GM12878 (cell line): ENCODE measurements around the gene TRPM3. TPM values are rescaled to one million over a fixed set of nuclear protein-coding genes. Genes with fewer than 3 reads are reported as not detected.

Experiments used
- ATAC-seq: fragments of 200-7000 bp; cut with Tn5 transposase; 3 replicates; pipeline ENCODE4 v1.9.1; 2020; ENCODE audit warnings: mild to moderate bottlenecking, moderate library complexity
- BruUV-seq: library from RNA; stranded (reverse); fragments of 400-500 nt; replicated peaks from 2 replicates; lab custom pipeline; 2021; lab: Mats Ljungman, UMichigan
- CTCF ChIA-PET: fragments of 300-600 bp; sonication (Branson Sonifier 250); formaldehyde crosslinking; extraction: SDS; loops from one replicate; lab custom pipeline; 2021; ENCODE audit warnings: inconsistent platforms; lab: Yijun Ruan, JAX
- POLR2A ChIA-PET: fragments of 350-600 bp; formaldehyde crosslinking; extraction: SDS; loops from one replicate; lab custom pipeline; 2021; ENCODE audit warnings: inconsistent platforms; lab: Charles Lee
- RAD21 ChIA-PET: fragments of 300-600 bp; sonication (Branson Sonifier 250); formaldehyde crosslinking; loops from one replicate; lab custom pipeline; 2023; ENCODE audit warnings: antibody characterized with exemption; ENCODE audit not compliant: unreplicated experiment; lab: Charles Lee
- SMC1A ChIA-PET: fragments of 300-600 bp; sonication (Branson Sonifier 250); formaldehyde crosslinking; loops from one replicate; lab custom pipeline; 2023; ENCODE audit not compliant: unreplicated experiment, uncharacterized antibody; lab: Charles Lee
- DNase-seq: peaks from one replicate; pipeline ENCODE4 v3.0.0-alpha.2; 2011; ENCODE audit warnings: low read depth, low spot score
- FAIRE-seq: peaks from 3 replicates; lab custom pipeline; 2011; peaks lifted over from hg19 to GRCh38; lab: Jason Lieb, UNC
- H2AFZ ChIP-seq: 2 replicates; pipeline ENCODE4 v1.6.0; 2011; ENCODE audit warnings: low read depth, low read length, control low read depth; ENCODE audit not compliant: control insufficient read depth
- H3K27ac ChIP-seq: 2 replicates; pipeline ENCODE4 v1.5.1; 2011; ENCODE audit warnings: control low read depth; ENCODE audit not compliant: control insufficient read depth, insufficient read depth
- H3K27me3 ChIP-seq, 2 experiments: replicated peaks in 1 of 2; 2 replicates each; pipeline versions ENCODE4 v1.6.0 to v1.6.1; 2011; ENCODE audit warnings: low read length in 1 of 2; ENCODE audit not compliant: control insufficient read depth in 2 of 2, insufficient read depth in 2 of 2
- H3K36me3 ChIP-seq, 2 experiments: 2 replicates each; pipeline ENCODE4 v1.5.1; 2011; ENCODE audit warnings: low read length in 1 of 2; ENCODE audit not compliant: control insufficient read depth in 2 of 2, insufficient read depth in 2 of 2
- H3K4me1 ChIP-seq: 2 replicates; pipeline ENCODE4 v1.6.1; 2011; ENCODE audit warnings: mild to moderate bottlenecking, low read length, moderate library complexity, mixed read lengths; ENCODE audit not compliant: control insufficient read depth, insufficient read depth
- H3K4me2 ChIP-seq: 2 replicates; pipeline ENCODE4 v1.6.0; 2011; ENCODE audit warnings: control low read depth; ENCODE audit not compliant: control insufficient read depth, insufficient read depth
- H3K4me3 ChIP-seq: fragments of 200-600 bp; sonication (generic); 2 replicates; pipeline ENCODE4 v1.5.1; 2016
- H3K79me2 ChIP-seq: 2 replicates; pipeline ENCODE4 v1.6.0; 2011; ENCODE audit warnings: low read length; ENCODE audit not compliant: control insufficient read depth, insufficient read depth
- H3K9ac ChIP-seq: 2 replicates; pipeline ENCODE4 v1.8.0; 2011; ENCODE audit warnings: low read length, control low read depth, mixed read lengths; ENCODE audit not compliant: control insufficient read depth, insufficient read depth
- H3K9me3 ChIP-seq: replicated peaks from 3 replicates; pipeline ENCODE4 v1.5.1; 2011; ENCODE audit warnings: mild to moderate bottlenecking, low read length; ENCODE audit not compliant: control insufficient read depth, insufficient read depth
- H4K20me1 ChIP-seq: 2 replicates; pipeline ENCODE4 v1.6.0; 2011; ENCODE audit not compliant: control insufficient read depth, insufficient read depth
- CEBPB ChIP-seq, 2 experiments: fragments of 150-350 bp in 1 of 2; IDR thresholded peaks; 2 replicates each; pipeline ENCODE4 v1.6.1; 2012 to 2014; ENCODE audit warnings: low read depth in 2 of 2, low read length in 2 of 2, borderline replicate concordance in 1 of 2, inconsistent platforms in 1 of 2
- CTCF ChIP-seq, 3 experiments: IDR thresholded peaks in 2 of 3; conservative IDR thresholded peaks in 1 of 3; 2 replicates each; pipeline ENCODE4 v1.5.1; 2011; ENCODE audit warnings: low read depth in 3 of 3, low read length in 3 of 3, mild to moderate bottlenecking in 3 of 3, control low read depth in 2 of 3, moderate library complexity in 2 of 3, inconsistent platforms in 1 of 3, mixed read lengths in 1 of 3; ENCODE audit not compliant: control insufficient read depth in 2 of 3, insufficient read depth in 1 of 3; ENCODE audit errors: extremely low read depth in 1 of 3
- MEF2A ChIP-seq: IDR thresholded peaks from 2 replicates; pipeline ENCODE4 v1.6.1; 2011; ENCODE audit warnings: low read depth, mild to moderate bottlenecking, low read length, moderate library complexity; ENCODE audit not compliant: insufficient read depth
- MEF2B ChIP-seq: fragments of 450-650 bp; IDR thresholded peaks from 2 replicates; pipeline ENCODE4 v1.6.1; 2018; ENCODE audit warnings: mild to moderate bottlenecking, moderate library complexity; ENCODE audit not compliant: partially characterized antibody, poor library complexity, severe bottlenecking
- MXI1 ChIP-seq: fragments of 150-350 bp; IDR thresholded peaks from 2 replicates; pipeline ENCODE4 v1.6.1; 2011; ENCODE audit warnings: low read depth, mild to moderate bottlenecking, inconsistent platforms, low read length, improper control_type of control experiment
- SUZ12 ChIP-seq: fragments of 200-600 bp; sonication (generic); IDR thresholded peaks from one replicate; pipeline ENCODE4 v1.6.1; 2018; ENCODE audit warnings: antibody characterized with exemption, mild to moderate bottlenecking; ENCODE audit not compliant: unreplicated experiment
- TARDBP ChIP-seq: IDR thresholded peaks from 2 replicates; pipeline ENCODE4 v1.6.1; 2016; ENCODE audit warnings: borderline replicate concordance
- USF1 ChIP-seq: IDR thresholded peaks from 2 replicates; pipeline ENCODE4 v1.6.1; 2011; ENCODE audit warnings: borderline replicate concordance, low read depth, mild to moderate bottlenecking, moderate library complexity, mixed read lengths, low read length; ENCODE audit not compliant: insufficient read depth; ENCODE audit errors: extremely low read length
- ZNF217 ChIP-seq: fragments of 450-650 bp; IDR thresholded peaks from 2 replicates; pipeline ENCODE4 v1.6.1; 2017; ENCODE audit warnings: antibody characterized with exemption, mild to moderate bottlenecking
- ZNF24 ChIP-seq: fragments of 450-650 bp; IDR thresholded peaks from 2 replicates; pipeline ENCODE4 v1.6.1; 2017; ENCODE audit warnings: antibody characterized with exemption, mild to moderate bottlenecking
- WGBS: methylation state at CpG from one replicate; pipeline ENCODE4 v1.1.6; 2016; ENCODE audit warnings: low lambda C conversion rate; ENCODE audit not compliant: insufficient replicate concordance, insufficient coverage; ENCODE audit errors: missing lambda C conversion rate; 5-methylcytosine and 5-hydroxymethylcytosine counted together
- in situ Hi-C: fragments of 300-500 bp; cut with MboI; formaldehyde crosslinking; loops from 9 replicates; pipeline ENCODE4 v1.14.3; 2018; ENCODE audit warnings: mixed read lengths
- intact Hi-C: fragments of 100-400 bp; cut with micrococcal nuclease; formaldehyde crosslinking; loops from one replicate; pipeline ENCODE4 v1.14.2; 2022; ENCODE audit not compliant: unreplicated experiment
- polyA plus RNA-seq, 11 experiments: library from polyadenylated mRNA; depleted of rRNA in 4 of 11; unstranded in 6 of 11; stranded (reverse) in 5 of 11; fragments of >200 nt; fragmentation: Nextera tagmentation in 4 of 11; fragmentation: Illumina TruSeq in 1 of 11; extraction: Ambion mirVana in 4 of 11; extraction: Trizol in 1 of 11; gene quantifications; 1 replicate in 1 of 11; 2 replicates in 10 of 11; pipeline versions ENCODE4 v1.2.1 to v1.2.3, GENCODE V29; 2011 to 2016; ENCODE audit warnings: inconsistent platforms in 2 of 11, missing spikeins in 2 of 11, low read depth in 1 of 11
- total RNA-seq, 4 experiments: library from RNA; depleted of rRNA in 3 of 4; stranded (reverse); fragments of >200 nt in 3 of 4; fragmentation: Illumina TruSeq in 1 of 4; extraction: Trizol in 1 of 4; gene quantifications; 2 replicates each; pipeline versions ENCODE4 v1.2.1 to v1.2.3, GENCODE V29; 2013 to 2021

The TRPM3 gene
- total and polyA plus RNA-seq, 10 of the 15 experiments (the other 5 are each of a cell fraction or from before 2014, with no cell fraction given) = not detected

- SMC1A ChIA-PET = interaction anchor here (0.7 to 1.0 kb wide), 2 partner anchors 14 to 350 kb away, joined by 3 read pairs; no protein-coding TSS in a partner anchor
- no TSS peak for BruUV-seq
- TF ChIP-seq TARDBP = no peak
- TF ChIP-seq CEBPB (IDR thresholded peaks at IDR 0.05; ENCODE audit: borderline replicate concordance in 1 of 2, low read depth in 2 of 2, low read length in 2 of 2) = no peak
- no peak for TF ChIP-seq MXI1
- Histone ChIP-seq H3K4me2 (no peak overlapping the region), H3K79me2 (no peaks in the 10 kb centered on the region), H3K4me3 (no peak overlapping the region), H4K20me1 (no peaks in the 10 kb centered on the region), H3K27me3 (no peaks in the 10 kb centered on the region), H3K4me1 (no peaks in the 10 kb centered on the region), H3K9me3 (no peaks in the 10 kb centered on the region), H3K9ac (no peak overlapping the region), H3K27ac (no peak overlapping the region), H2AFZ (no peak overlapping the region), H3K36me3 (no peaks in the 10 kb centered on the region)
- intact Hi-C loops = no loop called here
- CTCF ChIA-PET = interaction anchor here (0.7 kb wide), 3 partner anchors 98 to 533 kb away, joined by 3 to 5 read pairs (median 4); no protein-coding TSS in a partner anchor
- POLR2A ChIA-PET = no interaction called here
- RAD21 ChIA-PET = no interaction called here
- WGBS = 2% methylated on average over 5 of the region's 5 CpGs
- no peak for DNase-seq
- in situ Hi-C loops = no loop called here
- no peak for ATAC-seq
- FAIRE-seq = no peak
These were observed 444.2 kb downstream of the TRPM3 start for GRCh38 chr9:70677055-70677735.

- Histone ChIP-seq H3K36me3 (no peaks in the 10 kb centered on the region), H3K4me1 (no peaks in the 10 kb centered on the region), H3K9ac (no peak overlapping the region), H3K27ac (no peak overlapping the region), H4K20me1 (no peaks in the 10 kb centered on the region), H3K4me3 (no peak overlapping the region), H3K4me2 (no peak overlapping the region), H3K27me3 (no peaks in the 10 kb centered on the region), H2AFZ (no peak overlapping the region), H3K79me2 (no peaks in the 10 kb centered on the region), H3K9me3 (no peaks in the 10 kb centered on the region)
- POLR2A ChIA-PET = no interaction called here
- BruUV-seq = no TSS peak
- CTCF ChIA-PET = no interaction called here
- DNase-seq (no peak), FAIRE-seq (no peak), ATAC-seq (no peak)
- no peak for TF ChIP-seq USF1
- TF ChIP-seq SUZ12 = no peak
- no peak for TF ChIP-seq ZNF24
- no peak for TF ChIP-seq MEF2B
- no peak for TF ChIP-seq ZNF217
- TF ChIP-seq CTCF (IDR thresholded peaks at IDR 0.05 in 2 of 3, conservative IDR thresholded peaks at IDR 0.05 in 1 of 3; ENCODE audit: control insufficient read depth in 2 of 3, extremely low read depth in 1 of 3, insufficient read depth in 1 of 3, low read depth in 3 of 3, low read length in 3 of 3) = no peak
- TF ChIP-seq MEF2A = no peak
- in situ Hi-C loops (no loop called here), intact Hi-C loops (no loop called here)
- RAD21 ChIA-PET = no interaction called here
- SMC1A ChIA-PET = interaction anchor here (0.7 kb wide), 1 partner anchor 68 kb away, joined by 4 read pairs; no protein-coding TSS in a partner anchor
- 8% methylated on average over 1 of the region's 1 CpG for WGBS
These were observed 445.5 kb downstream of the TRPM3 start for GRCh38 chr9:70675868-70676370.
